Gastroesophageal sphincter (tissue), 3 donors: ENCODE data around the gene HEXB.

Source experiments
- CTCF ChIP-seq, 4 experiments: fragments of 200-600 bp in 2 of 4; fragments of 450-650 bp in 2 of 4; sonication (generic) in 1 of 4; IDR thresholded peaks; one replicate each; pipeline ENCODE4 v1.5.1; 2017 to 2019; ENCODE audit warnings: antibody characterized with exemption in 4 of 4, mild to moderate bottlenecking in 2 of 4, moderate library complexity in 2 of 4
- POLR2A ChIP-seq, 2 donors: fragments of 450-650 bp; IDR thresholded peaks; one replicate each; pipeline ENCODE4 v1.6.1; 2017; ENCODE audit warnings: antibody characterized with exemption in 2 of 2, mild to moderate bottlenecking in 2 of 2, moderate library complexity in 1 of 2
- POLR2AphosphoS5 ChIP-seq: sonication (generic); formaldehyde crosslinking; IDR thresholded peaks from one replicate; pipeline ENCODE4 v1.6.1; 2017; ENCODE audit warnings: antibody characterized with exemption

GRCh38 chr5:74670396-74671038, 14.5 kb upstream of the HEXB start:
- TF ChIP-seq POLR2AphosphoS5: no peak
- TF ChIP-seq CTCF (IDR thresholded peaks at IDR 0.05): no peak
- no peak for TF ChIP-seq POLR2A (IDR thresholded peaks at IDR 0.05)
